Measurements from ENCODE around the gene WWOX. TPM values are rescaled to one million over a fixed set of nuclear protein-coding genes. Genes with fewer than 3 reads are reported as not detected.

The WWOX gene
- total RNA-seq, 1 donor from 2014 or later: 28.2 TPM

GRCh38 chr16:78519896-78520295 is 420.4 kb downstream of the WWOX start:
- Mint-ChIP-seq H3K4me3 (ENCODE audit: unreplicated experiment) (no peak overlapping the region), H3K4me1 (ENCODE audit: unreplicated experiment) (peaks cover 5% of the 10 kb centered on the region), H3K9me3 (ENCODE audit: unreplicated experiment) (no peaks in the 10 kb centered on the region), H3K36me3 (ENCODE audit: unreplicated experiment) (no peaks in the 10 kb centered on the region), H3K27me3 (ENCODE audit: unreplicated experiment) (no peaks in the 10 kb centered on the region), H3K27ac (ENCODE audit: unreplicated experiment) (no peak overlapping the region)
- DNase-seq (ENCODE audit: extremely low spot score, unreplicated experiment): no peak
- no peak for TF ChIP-seq CTCF (IDR thresholded peaks at IDR 0.05)

- no peak for DNase-seq (ENCODE audit: extremely low spot score, unreplicated experiment)
- Mint-ChIP-seq H3K27me3 (ENCODE audit: unreplicated experiment) (no peaks in the 10 kb centered on the region), H3K4me1 (ENCODE audit: unreplicated experiment) (peaks cover 5% of the 10 kb centered on the region), H3K9me3 (ENCODE audit: unreplicated experiment) (no peaks in the 10 kb centered on the region), H3K4me3 (ENCODE audit: unreplicated experiment) (no peak overlapping the region), H3K36me3 (ENCODE audit: unreplicated experiment) (no peaks in the 10 kb centered on the region), H3K27ac (ENCODE audit: unreplicated experiment) (no peak overlapping the region)
- no peak for TF ChIP-seq CTCF (IDR thresholded peaks at IDR 0.05)
Measured at GRCh38 chr16:78520470-78520869, 421.0 kb downstream of the WWOX start.

- no peak overlapping the region for H3K4me3 Mint-ChIP-seq (ENCODE audit: unreplicated experiment)
- H3K9me3 Mint-ChIP-seq (ENCODE audit: unreplicated experiment): no peaks in the 10 kb centered on the region
- no peak for DNase-seq (ENCODE audit: extremely low spot score, unreplicated experiment)
- H3K27ac Mint-ChIP-seq (ENCODE audit: unreplicated experiment): no peak overlapping the region
- no peaks in the 10 kb centered on the region for H3K36me3 Mint-ChIP-seq (ENCODE audit: unreplicated experiment)
- TF ChIP-seq CTCF (IDR thresholded peaks at IDR 0.05): no peak
- H3K27me3 Mint-ChIP-seq (ENCODE audit: unreplicated experiment): no peaks in the 10 kb centered on the region
- peaks cover 3% of the 10 kb centered on the region for H3K4me1 Mint-ChIP-seq (ENCODE audit: unreplicated experiment)
Measured at GRCh38 chr16:78522327-78522726, 422.9 kb downstream of the WWOX start.

GRCh38 chr16:78523212-78523985 is 423.9 kb downstream of the WWOX start:
- H3K27ac Mint-ChIP-seq (ENCODE audit: unreplicated experiment): no peak overlapping the region
- DNase-seq (ENCODE audit: extremely low spot score, unreplicated experiment): no peak
- H3K27me3 Mint-ChIP-seq (ENCODE audit: unreplicated experiment): no peaks in the 10 kb centered on the region
- no peaks in the 10 kb centered on the region for H3K9me3 Mint-ChIP-seq (ENCODE audit: unreplicated experiment)
- H3K36me3 Mint-ChIP-seq (ENCODE audit: unreplicated experiment): no peaks in the 10 kb centered on the region
- peaks cover 3% of the 10 kb centered on the region for H3K4me1 Mint-ChIP-seq (ENCODE audit: unreplicated experiment)
- no peak for TF ChIP-seq CTCF (IDR thresholded peaks at IDR 0.05)
- H3K4me3 Mint-ChIP-seq (ENCODE audit: unreplicated experiment): no peak overlapping the region

- Mint-ChIP-seq H3K36me3 (ENCODE audit: unreplicated experiment) (no peaks in the 10 kb centered on the region), H3K9me3 (ENCODE audit: unreplicated experiment) (no peaks in the 10 kb centered on the region), H3K27me3 (ENCODE audit: unreplicated experiment) (no peaks in the 10 kb centered on the region), H3K4me3 (ENCODE audit: unreplicated experiment) (no peak overlapping the region), H3K27ac (ENCODE audit: unreplicated experiment) (no peak overlapping the region), H3K4me1 (ENCODE audit: unreplicated experiment) (peaks cover 3% of the 10 kb centered on the region)
- DNase-seq (ENCODE audit: extremely low spot score, unreplicated experiment): no peak
- TF ChIP-seq CTCF (IDR thresholded peaks at IDR 0.05): no peak
Measured at GRCh38 chr16:78524066-78524595, 424.7 kb downstream of the WWOX start.
